A375 (cell line): Measurements from ENCODE around the gene BPIFA3. TPM values are rescaled to one million over a fixed set of nuclear protein-coding genes. Genes with fewer than 3 reads are reported as not detected.

Experiments
- total RNA-seq: library from RNA; depleted of rRNA; stranded (reverse); fragments of >200 nt; shearing (Covaris generic); gene quantifications from 2 replicates; pipeline ENCODE4 v1.2.3, GENCODE V29; 2014; rRNA removed

BPIFA3 gene
- not detected in 2 replicates for total RNA-seq

DNA sequence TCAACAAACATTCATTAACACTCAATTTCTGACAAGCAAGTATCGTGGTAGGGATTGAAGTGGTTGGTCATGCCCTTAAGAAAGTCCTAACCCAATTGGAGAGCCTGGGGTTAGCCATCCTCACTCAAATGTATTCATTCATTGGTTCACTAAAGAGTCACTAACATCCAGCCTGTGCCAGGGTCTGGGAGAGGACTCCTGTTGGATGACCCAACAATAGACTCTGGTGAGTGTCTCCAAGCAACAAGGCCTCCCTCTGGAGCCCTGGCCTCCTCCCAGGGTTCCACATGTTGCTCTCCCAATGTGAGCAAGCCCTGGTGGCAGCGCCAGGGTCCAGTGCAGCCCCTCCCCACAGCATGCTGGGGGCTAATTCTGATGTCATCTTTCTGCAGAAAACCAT lies at the start of gene BPIFA3:
Gene BPIFA3, plus strand, starts transcription at position 301 of the 400 bp plus-strand sequence. CDS start 185 bp downstream, outside the sequence.

DNA sequence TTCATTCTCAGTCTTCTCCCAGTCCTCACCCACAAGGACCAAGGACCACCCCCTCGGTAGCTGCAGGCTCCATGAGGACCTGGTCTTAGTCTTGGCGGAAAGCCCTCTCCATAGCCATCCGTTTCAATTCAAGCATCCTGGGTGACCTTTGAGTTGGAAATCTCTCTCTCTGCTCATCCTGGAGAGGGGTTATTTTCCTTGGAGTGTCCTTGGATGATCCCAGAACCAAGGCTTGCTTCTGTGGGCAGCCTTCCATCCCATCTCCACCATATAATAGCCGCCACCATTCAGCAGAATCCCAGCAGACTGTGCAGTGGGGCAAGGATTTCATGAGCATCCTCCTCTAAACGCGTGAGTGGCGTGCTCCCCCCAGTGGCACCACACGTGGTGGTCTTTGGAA lies 49.3 kb upstream of the BPIFA3 start, which contains the start of gene BPIFA2:
Gene BPIFA2, plus strand, starts transcription at position 301 of the 400 bp plus-strand sequence. CDS start 987 bp downstream, outside the sequence.

DNA sequence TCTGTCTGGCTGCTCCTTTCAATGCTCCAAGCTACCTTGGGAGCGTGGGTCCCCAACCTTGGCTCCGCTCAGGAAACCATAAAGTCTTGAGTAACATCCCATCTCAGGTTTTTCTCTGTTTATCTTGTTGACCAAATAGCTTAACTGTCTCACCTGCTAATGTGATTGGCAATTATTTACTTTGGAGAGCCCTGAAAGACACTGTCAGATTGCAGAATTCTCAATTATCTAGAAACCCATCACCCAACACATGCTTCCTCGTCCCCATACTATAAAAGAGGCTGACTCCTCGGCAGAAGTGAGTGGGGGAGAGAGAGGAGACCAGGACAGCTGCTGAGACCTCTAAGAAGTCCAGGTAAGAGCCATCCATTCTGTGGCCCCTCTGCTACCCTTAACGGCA lies 18.5 kb downstream of the BPIFA3 start, which contains the start of gene BPIFA1:
Gene BPIFA1, plus strand, starts transcription at position 301 of the 400 bp plus-strand sequence. CDS start 1,716 bp downstream, outside the sequence.

Other genes with a start within 250 kb of the BPIFA3 start
- not detected in 2 replicates for gene SUN5, start 212.9 kb upstream of the BPIFA3 start, total RNA-seq
- not detected in 2 replicates for gene BPIFB2, start 209.6 kb upstream of the BPIFA3 start, total RNA-seq
- not detected in 2 replicates for gene BPIFB6, start 185.7 kb upstream of the BPIFA3 start, total RNA-seq
- gene BPIFB3, start 163.4 kb upstream of the BPIFA3 start, total RNA-seq = not detected in 2 replicates
- gene BPIFB4, start 137.7 kb upstream of the BPIFA3 start, total RNA-seq = not detected in 2 replicates
- gene BPIFA2, start 49.2 kb upstream of the BPIFA3 start, total RNA-seq = not detected in 2 replicates
- gene BPIFA1, start 18.6 kb downstream of the BPIFA3 start, total RNA-seq = not detected in 2 replicates
- 0.24 and 0.30 TPM in 2 replicates for gene BPIFB1, start 65.9 kb downstream of the BPIFA3 start, total RNA-seq
- gene CDK5RAP1, start 184.2 kb downstream of the BPIFA3 start, total RNA-seq = 27.2 TPM in 2 replicates
- 11.2 and 12.4 TPM in 2 replicates for gene SNTA1, start 226.4 kb downstream of the BPIFA3 start, total RNA-seq